Adrenal gland (tissue), 5 donors: ENCODE data around the gene PCK1.

Source experiments
- POLR2A ChIP-seq, 2 donors: fragments of 450-650 bp; IDR thresholded peaks; one replicate each; pipeline ENCODE4 v1.6.1; 2017; ENCODE audit warnings: antibody characterized with exemption in 2 of 2, mild to moderate bottlenecking in 2 of 2, moderate library complexity in 1 of 2
- TF ChIP-seq, protein P1 (sequence below), 6 experiments: fragments of 450-650 bp in 4 of 6; fragments of 200-600 bp in 2 of 6; sonication (generic) in 1 of 6; IDR thresholded peaks; 1 replicate in 5 of 6; 2 replicates in 1 of 6; pipeline versions ENCODE4 v1.5.1 to v1.8.0; 2016 to 2021; ENCODE audit warnings: antibody characterized with exemption in 6 of 6, mild to moderate bottlenecking in 2 of 6, moderate library complexity in 1 of 6
- donor health status: DM: no; HTN: no; CAD: no.

DNA sequence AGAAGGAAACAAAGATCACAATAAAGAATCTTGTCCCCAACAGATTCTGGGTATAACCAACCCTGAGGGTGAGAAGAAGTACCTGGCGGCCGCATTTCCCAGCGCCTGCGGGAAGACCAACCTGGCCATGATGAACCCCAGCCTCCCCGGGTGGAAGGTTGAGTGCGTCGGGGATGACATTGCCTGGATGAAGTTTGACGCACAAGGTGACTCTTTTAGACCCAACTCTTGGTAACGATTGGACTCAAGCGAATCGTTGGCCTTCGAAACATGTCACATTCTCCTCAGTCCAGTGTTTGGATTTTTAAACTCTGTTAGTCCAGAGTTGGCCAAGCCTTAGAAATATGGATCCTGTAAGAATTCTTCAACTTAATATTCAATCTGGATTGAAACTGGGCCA is 2.6 kb downstream of the PCK1 start:
- TF ChIP-seq, protein P1, sequence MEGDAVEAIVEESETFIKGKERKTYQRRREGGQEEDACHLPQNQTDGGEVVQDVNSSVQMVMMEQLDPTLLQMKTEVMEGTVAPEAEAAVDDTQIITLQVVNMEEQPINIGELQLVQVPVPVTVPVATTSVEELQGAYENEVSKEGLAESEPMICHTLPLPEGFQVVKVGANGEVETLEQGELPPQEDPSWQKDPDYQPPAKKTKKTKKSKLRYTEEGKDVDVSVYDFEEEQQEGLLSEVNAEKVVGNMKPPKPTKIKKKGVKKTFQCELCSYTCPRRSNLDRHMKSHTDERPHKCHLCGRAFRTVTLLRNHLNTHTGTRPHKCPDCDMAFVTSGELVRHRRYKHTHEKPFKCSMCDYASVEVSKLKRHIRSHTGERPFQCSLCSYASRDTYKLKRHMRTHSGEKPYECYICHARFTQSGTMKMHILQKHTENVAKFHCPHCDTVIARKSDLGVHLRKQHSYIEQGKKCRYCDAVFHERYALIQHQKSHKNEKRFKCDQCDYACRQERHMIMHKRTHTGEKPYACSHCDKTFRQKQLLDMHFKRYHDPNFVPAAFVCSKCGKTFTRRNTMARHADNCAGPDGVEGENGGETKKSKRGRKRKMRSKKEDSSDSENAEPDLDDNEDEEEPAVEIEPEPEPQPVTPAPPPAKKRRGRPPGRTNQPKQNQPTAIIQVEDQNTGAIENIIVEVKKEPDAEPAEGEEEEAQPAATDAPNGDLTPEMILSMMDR (IDR thresholded peaks at IDR 0.05): no peak
- TF ChIP-seq POLR2A (IDR thresholded peaks at IDR 0.05): no peak
